Caki2 (cell line): Measurements from ENCODE around the gene ADM2. TPM values are rescaled to one million over a fixed set of nuclear protein-coding genes. Genes with fewer than 3 reads are reported as not detected.
A peak's percentile ranks its signal among the peaks of the same experiment; 100 is the strongest.
"Not testable (repeated sequence)": the region's sequence is repeated elsewhere in the genome, so short reads cannot be mapped to it uniquely, and the experiment has no call there.

ENCODE experiments used
- DNase-seq: peaks from one replicate; pipeline ENCODE4 v3.0.0-alpha.2; 2015; ENCODE audit warnings: low read depth
- in situ Hi-C: cut with HindIII; loops from 2 replicates; pipeline ENCODE4 v1.10.0; 2016; ENCODE audit warnings: low sequenced_read_pairs, low pct_unique_long_range_greater_than_20kb, mixed read lengths
- total RNA-seq: library from RNA; depleted of rRNA; stranded (reverse); fragments of >200 nt; shearing (Covaris generic); gene quantifications from 2 replicates; pipeline ENCODE4 v1.2.3, GENCODE V29; 2014; ENCODE audit warnings: low replicate concordance; rRNA removed

The ADM2 gene
- total RNA-seq, 1 experiment from 2014 or later = 5.0 TPM

DNA sequence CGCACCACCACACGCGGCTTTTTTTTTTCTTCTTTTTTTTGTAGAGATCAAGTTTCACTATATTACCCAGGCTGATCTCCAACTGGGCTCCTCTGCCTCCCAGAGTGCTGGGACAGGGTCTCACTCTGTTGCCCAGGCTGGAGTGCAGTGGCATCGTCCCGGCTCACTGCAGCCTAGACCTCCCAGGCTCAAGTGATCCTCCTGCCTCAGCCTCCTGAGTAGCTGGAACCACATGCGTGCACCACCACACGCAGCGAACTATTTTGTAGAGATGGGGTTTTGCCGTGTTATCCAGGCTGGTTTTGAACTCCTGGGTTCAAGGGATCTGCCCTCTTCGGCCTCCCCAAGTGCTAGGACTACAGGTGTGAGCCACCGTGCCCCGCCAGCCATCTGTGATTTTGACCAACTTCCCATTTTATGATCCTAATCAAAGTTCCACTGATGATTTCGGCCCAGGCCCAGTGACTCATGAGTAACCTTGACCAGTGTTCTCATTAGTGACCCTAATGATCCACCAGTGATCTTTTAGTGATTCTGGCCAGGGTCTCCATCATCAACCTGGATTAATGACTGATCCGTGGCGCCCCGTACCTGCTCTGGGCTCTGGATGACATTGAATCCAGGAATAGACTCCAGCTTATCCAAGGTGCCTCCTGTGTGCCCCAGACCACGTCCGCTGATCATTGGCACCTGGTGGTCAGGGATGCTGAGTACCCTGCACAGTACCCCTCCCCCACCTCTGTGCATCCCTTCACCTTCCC lies 46.8 kb downstream of the ADM2 start:
- no peak for DNase-seq
- in situ Hi-C loops = no loop called here

DNA sequence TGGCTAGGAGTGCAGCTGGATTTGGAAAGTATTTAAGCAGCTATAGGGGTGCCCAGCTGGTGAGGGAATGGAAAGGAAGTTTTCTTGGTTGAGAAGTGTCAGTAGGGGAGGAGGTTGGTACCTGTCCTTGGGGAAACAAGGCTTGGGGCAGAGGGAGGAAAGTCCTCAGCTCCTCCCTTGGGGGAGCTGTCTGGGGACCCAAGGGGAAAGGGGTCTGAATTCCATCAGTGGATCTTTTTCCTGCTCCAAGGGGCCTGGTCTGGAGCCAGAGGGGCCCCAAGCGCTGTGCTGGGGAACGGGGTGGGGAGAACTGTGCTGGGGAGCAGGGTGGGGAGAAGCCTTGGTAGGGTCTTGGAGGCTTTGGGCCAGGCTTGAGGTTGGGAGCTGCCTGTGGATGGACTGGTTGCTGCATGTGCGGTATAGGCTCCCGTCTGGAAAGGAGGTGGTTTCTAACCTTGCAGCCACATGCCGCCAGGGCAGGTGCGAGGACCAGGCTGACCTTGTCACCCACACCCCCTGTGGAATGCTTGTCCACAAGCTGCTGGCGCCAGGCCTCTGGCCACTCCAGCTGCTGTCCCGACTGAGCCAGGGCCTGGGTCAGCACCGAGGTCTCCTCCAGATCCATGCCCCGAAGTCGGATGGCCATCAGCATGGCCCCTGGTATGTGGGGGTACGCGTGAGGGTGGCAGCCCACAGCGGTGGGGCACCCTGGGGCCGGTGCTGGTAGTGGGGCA lies 47.5 kb downstream of the ADM2 start:
- DNase-seq = no peak
- in situ Hi-C loops = no loop called here

GRCh38 chr22:50529416-50529896 lies 48.1 kb downstream of the ADM2 start:
- no peak for DNase-seq
- in situ Hi-C loops = no loop called here

- in situ Hi-C loops = no loop called here
- DNase-seq = peak; percentile 94
These were observed 48.7 kb downstream of the ADM2 start, which contains the start of gene TYMP for GRCh38 chr22:50529897-50530579. Gene TYMP, minus strand, starts transcription at chr22:50530012. Its CDS starts 303 bp downstream, at chr22:50529709.

GRCh38 chr22:50530580-50530876 lies 49.2 kb downstream of the ADM2 start:
- DNase-seq = no peak
- in situ Hi-C loops = no loop called here

- DNase-seq = peak; percentile 88
- in situ Hi-C loops = no loop called here
These were observed 49.7 kb downstream of the ADM2 start for GRCh38 chr22:50530877-50531545.

GRCh38 chr22:50531546-50531961 lies 50.2 kb downstream of the ADM2 start:
- in situ Hi-C loops = no loop called here

DNA sequence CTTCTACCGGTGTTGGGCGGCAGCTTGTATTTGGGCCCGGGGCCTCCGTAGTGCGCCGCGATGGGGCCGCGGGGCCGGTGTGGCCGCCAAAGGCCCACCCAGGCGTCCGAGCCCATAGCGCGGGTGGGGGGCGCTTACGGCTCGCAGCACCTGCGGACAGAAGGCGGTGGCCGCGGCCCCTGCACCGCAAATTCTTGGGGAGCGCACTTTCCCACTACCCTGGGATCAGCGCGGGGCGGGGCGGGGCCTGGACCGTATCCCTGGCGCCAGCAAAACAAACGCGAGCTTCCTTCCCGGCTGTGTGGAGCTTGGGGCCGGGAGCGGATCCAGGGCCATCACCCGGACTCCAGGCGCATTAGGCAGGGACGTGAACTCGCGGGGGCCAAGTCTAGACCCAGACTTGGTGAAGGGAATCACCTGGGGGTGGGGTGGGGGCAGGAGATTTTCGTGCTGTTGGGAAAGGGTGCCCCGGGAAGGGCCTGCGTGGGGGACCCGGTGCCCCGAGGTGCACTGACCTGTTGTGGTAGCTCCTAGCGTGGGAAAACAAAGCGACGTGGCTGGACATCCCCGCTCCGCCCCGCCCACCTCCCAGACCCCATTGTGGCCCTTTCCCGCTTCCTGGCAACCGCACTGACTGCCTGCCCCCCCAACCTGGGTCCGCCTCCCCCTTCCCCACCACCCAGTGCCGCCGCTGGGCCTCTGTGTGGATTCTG lies 50.8 kb downstream of the ADM2 start:
- in situ Hi-C loops = no loop called here

More at GRCh38 chr22:50531546-50531961, 50.2 kb downstream of the ADM2 start:
- DNase-seq = peak; percentile 68

DNA sequence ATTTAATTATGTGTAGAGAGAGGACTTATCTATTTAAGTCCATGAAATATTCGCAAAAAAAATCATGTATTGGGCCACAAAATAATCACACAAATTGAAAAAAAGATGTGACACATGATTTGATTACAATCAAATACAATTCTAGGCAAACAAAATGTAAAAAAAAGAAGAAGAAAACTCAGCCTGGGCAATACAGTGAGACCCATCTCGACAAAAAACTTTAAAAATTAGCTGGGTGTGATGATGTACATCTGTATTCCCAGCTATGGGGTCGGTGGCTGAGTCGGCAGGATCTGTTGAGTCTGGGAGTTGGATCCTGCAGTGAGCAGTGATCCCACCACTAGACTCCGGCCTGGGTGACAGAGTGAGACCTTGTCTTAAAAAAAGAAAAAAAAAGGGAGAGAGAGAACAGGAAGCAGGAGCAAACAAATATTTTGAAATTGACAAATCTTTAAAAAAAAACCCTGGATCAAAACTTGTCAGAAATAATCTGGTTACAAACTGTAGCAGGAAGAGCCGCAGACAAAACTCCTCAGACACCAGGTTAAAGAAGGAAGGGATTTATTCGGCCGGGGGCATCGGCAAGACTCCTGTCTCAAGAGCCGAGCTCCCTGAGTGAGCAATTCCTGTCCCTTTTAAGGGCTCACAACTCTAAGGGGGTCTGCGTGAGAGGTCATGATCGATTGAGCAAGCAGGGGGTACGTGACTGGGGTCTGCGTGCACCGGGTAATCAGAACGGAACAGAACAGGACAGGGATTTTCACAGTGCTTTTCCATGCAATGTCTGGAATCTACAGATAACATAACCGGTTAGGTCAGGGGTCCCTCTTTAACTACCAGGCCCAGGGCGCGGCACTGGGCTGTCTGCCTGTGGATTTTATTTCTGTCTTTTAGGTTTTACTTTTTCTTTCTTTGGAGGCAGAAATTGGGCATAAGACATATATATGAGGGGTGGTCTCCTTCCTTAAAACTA lies 51.8 kb downstream of the ADM2 start:
- in situ Hi-C loops = no loop called here
- DNase-seq = no peak

More for the DNA sequence above, 50.8 kb downstream of the ADM2 start:
- DNase-seq = peak; percentile 79

DNA sequence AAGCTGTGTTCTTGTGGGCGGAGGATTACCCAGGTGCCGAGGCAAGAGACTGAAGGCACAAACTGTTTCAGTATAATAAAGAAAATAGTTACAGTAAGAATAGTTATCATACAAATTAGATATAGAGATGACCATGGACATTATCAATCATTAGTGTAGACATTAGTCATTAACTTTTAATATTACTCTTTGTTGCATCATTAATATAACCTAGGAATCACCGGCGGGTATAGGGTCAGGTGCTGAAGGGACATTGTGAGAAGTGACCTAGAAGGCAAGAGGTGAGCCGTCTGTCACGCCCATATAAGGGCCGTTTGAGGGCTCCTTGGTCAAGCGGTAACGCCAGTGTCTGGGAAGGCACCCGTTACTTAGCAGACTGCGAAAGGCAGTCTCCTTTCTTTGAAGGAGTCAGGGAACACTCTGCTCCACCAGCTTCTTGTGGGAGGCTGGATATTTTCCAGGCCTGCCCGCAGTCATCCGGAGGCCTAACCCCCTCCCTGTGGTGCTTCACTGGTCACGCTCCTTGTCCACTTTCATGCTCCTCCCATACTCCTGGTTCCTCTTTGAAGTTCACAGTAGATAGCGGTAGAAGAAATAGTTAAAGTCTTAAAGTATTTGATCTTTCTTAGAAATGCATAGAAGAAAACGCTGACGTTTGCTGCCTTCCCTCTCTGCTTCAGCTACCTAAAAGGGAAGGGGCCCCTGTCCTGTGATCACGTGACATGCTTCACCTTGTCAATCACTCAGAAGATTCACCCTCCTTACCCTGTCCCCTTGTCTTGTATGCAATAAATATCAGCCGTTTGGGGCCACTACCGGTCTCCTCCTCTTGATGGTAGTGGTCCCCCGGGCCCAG lies 52.7 kb downstream of the ADM2 start:
- DNase-seq = peak; percentile 58
- in situ Hi-C loops = not testable (repeated sequence)

DNA sequence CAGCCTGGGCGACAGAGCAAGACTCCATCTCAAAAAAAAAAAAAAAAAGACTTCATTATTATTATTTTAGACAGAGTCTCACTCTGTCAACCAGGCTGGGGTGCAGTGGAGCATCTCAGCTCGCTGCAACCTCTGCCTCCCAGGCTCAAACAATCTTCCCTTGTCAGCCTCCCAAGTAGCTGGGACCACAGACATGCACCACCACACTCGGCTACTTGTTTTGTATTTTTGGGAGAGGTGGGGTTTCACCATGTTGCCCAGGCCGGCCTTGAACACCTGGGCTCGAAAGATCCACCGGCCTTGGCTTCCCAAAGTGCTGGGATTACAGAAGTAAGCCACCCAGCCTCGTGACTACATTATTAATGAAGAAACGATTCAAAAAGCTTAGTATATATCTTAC lies 53.8 kb downstream of the ADM2 start:
- no peak for DNase-seq
- in situ Hi-C loops = no loop called here

Other genes starting within 250 kb of the ADM2 start
- gene TUBGCP6, start 236.5 kb upstream of the ADM2 start, total RNA-seq = 18.0 and 34.5 TPM in 2 replicates
- gene HDAC10, start 230.3 kb upstream of the ADM2 start, total RNA-seq = 18.9 and 34.0 TPM in 2 replicates
- 142 and 149 TPM in 2 replicates for gene MAPK12, start 219.9 kb upstream of the ADM2 start, total RNA-seq
- 24.5 and 48.8 TPM in 2 replicates for gene MAPK11, start 211.2 kb upstream of the ADM2 start, total RNA-seq
- gene PLXNB2, start 173.9 kb upstream of the ADM2 start, total RNA-seq = 300 and 353 TPM in 2 replicates
- 7.8 and 24.4 TPM in 2 replicates for gene DENND6B, start 154.5 kb upstream of the ADM2 start, total RNA-seq
- 51.5 and 72.7 TPM in 2 replicates for gene PPP6R2, start 138.2 kb upstream of the ADM2 start, total RNA-seq
- 74.3 and 84.8 TPM in 2 replicates for gene SBF1, start 6.5 kb upstream of the ADM2 start, total RNA-seq
- 1.9 TPM in 1 of 2 replicates, not detected in the other for gene MIOX, start 5.3 kb downstream of the ADM2 start, total RNA-seq
- 112 and 117 TPM in 2 replicates for gene LMF2, start 26.2 kb downstream of the ADM2 start, total RNA-seq
- gene NCAPH2, start 26.7 kb downstream of the ADM2 start, total RNA-seq = 133 and 152 TPM in 2 replicates
- 4.9 TPM in 1 of 2 replicates, not detected in the other for gene SCO2, start 44.1 kb downstream of the ADM2 start, total RNA-seq
- 104 and 118 TPM in 2 replicates for gene TYMP, start 48.5 kb downstream of the ADM2 start, total RNA-seq
- gene KLHDC7B, start 64.4 kb downstream of the ADM2 start, total RNA-seq = not detected in 2 replicates
- gene SYCE3, start 81.4 kb downstream of the ADM2 start, total RNA-seq = not detected in 2 replicates
- 0.35 and 10.4 TPM in 2 replicates for gene CPT1B, start 96.9 kb downstream of the ADM2 start, total RNA-seq
- 21.9 and 32.2 TPM in 2 replicates for gene CHKB, start 101.3 kb downstream of the ADM2 start, total RNA-seq
- gene MAPK8IP2, start 119.2 kb downstream of the ADM2 start, total RNA-seq = 3.0 and 5.5 TPM in 2 replicates
- 32.4 and 49.5 TPM in 2 replicates for gene ARSA, start 146.6 kb downstream of the ADM2 start, total RNA-seq
- 1.1 and 2.3 TPM in 2 replicates for gene SHANK3, start 191.3 kb downstream of the ADM2 start, total RNA-seq